NCI-H82 treated with DMSO at 0.1 percent for 48 hours (cell line): Measurements from ENCODE around the gene CORIN.

Source experiments
- DNase-seq: peaks from one replicate; lab custom pipeline; 2025; ENCODE audit not compliant: unreplicated experiment; lab: John Stamatoyannopoulos, UW

The CORIN gene, protein sequence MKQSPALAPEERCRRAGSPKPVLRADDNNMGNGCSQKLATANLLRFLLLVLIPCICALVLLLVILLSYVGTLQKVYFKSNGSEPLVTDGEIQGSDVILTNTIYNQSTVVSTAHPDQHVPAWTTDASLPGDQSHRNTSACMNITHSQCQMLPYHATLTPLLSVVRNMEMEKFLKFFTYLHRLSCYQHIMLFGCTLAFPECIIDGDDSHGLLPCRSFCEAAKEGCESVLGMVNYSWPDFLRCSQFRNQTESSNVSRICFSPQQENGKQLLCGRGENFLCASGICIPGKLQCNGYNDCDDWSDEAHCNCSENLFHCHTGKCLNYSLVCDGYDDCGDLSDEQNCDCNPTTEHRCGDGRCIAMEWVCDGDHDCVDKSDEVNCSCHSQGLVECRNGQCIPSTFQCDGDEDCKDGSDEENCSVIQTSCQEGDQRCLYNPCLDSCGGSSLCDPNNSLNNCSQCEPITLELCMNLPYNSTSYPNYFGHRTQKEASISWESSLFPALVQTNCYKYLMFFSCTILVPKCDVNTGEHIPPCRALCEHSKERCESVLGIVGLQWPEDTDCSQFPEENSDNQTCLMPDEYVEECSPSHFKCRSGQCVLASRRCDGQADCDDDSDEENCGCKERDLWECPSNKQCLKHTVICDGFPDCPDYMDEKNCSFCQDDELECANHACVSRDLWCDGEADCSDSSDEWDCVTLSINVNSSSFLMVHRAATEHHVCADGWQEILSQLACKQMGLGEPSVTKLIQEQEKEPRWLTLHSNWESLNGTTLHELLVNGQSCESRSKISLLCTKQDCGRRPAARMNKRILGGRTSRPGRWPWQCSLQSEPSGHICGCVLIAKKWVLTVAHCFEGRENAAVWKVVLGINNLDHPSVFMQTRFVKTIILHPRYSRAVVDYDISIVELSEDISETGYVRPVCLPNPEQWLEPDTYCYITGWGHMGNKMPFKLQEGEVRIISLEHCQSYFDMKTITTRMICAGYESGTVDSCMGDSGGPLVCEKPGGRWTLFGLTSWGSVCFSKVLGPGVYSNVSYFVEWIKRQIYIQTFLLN

GRCh38 chr4:47837908-47838294 lies at the start of gene CORIN:
Gene CORIN, minus strand, starts transcription at chr4:47838067. Its CDS starts 118 bp downstream, at chr4:47837949.
- DNase-seq, result no peak

- DNase-seq, result no peak
Observed at GRCh38 chr4:47882228-47882627, 44.4 kb upstream of the CORIN start.

DNA sequence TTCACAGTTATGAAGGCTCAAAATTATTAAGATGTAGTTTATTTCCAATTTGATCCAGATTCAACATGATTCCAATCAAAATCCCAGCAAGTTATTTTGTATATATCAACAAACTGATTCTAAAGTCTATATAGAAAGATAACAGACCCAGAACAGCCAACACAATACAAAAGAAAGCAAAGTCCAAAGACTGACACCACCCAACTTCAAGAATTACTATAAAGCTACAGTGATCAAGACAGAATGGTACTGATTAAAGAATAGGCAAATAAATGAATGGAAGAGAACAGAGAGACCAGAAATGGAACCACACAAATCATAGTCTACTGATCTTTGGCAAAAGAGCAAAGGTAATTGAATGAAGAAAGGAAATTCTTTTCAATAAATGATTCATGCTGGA lies 41.6 kb upstream of the CORIN start:
- no peak for DNase-seq

DNA sequence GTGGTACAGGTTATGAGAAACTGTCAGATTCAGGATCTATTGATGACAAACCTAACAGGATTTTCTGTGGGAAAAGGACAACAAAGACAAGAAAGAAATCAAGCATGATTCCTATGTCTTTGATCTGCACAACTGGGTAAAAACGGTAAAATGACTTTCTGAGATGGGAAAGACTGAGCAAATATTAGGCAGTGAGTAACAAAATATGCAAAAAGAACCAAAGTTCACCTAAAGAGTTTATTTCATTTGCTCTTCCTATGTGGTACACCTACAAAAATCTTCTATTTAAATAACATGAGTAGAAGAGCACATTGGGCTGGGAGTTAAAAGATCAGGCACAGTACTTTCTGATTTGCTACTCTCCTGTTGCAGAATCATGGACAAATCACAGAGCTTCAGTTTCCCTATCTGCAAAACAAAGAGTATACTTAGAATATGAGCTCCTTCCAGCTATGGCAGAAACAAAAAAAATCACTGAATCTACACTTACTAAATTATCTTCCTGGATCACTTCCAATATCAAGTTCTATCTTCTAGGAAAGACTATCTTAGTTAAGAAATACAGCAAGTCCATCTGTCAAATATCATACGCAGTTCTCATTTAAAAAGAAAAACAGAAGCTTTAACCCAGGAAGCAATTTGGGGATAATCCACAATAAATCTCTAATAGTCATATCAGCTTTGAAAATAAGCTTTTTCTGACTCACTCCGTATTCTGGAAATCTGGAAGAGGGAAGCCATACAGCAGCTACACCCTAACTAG lies 39.1 kb upstream of the CORIN start:
- no peak for DNase-seq

DNA sequence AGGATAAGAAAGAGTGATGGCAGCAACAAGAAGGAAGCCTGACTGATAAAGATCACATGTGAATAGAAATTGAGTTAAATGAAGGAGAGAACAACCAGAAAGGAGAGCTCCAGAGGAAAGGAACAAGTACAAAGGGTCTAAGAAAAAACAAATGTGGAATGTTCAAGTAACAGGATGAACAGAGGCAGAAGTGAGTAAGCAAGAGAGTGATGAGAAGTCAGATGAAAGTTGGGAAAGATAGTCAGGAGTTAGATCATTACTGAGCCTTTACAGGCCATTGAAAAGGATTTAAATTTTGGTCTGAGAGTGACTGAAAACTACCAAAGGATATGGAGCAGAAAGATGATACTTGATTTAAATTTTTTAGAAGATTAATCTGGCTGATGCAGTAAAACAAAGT lies 38.4 kb upstream of the CORIN start:
- DNase-seq, result no peak

GRCh38 chr4:47873877-47874541 lies 36.1 kb upstream of the CORIN start:
- no peak for DNase-seq

DNA sequence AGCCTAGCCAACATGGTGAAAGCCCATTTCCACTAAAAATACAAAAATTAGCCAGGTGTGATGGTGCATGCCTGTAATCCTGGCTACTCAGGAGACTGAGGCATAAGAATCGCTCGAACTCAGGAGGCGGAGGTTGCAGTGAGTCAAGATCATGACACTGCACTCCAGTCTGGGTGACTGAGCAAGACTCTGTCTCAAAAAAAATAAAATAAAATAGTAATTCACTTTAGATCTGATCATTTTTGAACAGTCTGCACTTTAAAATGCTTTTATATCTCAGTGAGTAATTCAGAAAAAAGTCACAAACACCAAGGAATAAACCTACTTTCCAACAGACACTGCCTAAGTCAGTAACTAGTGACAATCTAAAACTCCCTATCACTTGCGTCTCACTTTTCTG lies 25.6 kb upstream of the CORIN start:
- no peak for DNase-seq

DNA sequence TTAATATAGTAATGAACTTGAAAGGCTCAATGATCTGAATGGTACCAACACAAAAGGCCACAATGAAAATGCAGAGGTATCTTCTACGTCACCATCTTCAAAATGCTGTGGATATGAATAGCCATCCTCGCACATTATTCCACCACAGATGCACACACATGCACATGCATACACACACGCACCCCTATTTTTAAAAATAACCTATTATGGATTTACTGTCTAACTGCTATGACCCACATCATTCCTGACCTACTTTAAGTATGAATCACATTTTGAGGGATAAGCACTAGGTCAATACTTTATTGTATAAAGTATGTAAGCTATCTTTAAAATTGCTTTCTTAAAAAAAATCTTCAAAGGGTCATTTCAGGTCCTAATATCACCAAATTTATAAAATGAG lies 24.4 kb upstream of the CORIN start:
- no peak for DNase-seq

DNA sequence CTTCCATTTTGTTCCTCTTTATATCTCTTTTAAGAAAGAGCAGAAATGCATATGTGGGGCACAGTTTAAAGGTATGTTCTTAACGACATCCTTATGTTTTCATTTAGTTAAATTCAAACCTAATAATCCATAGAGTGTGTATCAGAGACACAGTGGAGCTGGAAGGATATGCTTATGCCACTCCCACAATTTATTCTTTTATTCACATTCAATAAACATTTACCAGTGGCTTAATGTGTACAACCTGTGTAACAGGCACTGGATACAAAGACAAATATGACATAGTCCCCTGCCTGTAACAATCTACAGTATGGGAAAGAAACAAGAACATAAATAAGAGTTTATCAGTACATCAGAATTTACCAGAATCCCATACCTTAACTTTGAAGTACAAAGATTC lies 22.4 kb upstream of the CORIN start:
- DNase-seq, result no peak

GRCh38 chr4:47858006-47858405 lies 20.1 kb upstream of the CORIN start:
- DNase-seq, result no peak

DNA sequence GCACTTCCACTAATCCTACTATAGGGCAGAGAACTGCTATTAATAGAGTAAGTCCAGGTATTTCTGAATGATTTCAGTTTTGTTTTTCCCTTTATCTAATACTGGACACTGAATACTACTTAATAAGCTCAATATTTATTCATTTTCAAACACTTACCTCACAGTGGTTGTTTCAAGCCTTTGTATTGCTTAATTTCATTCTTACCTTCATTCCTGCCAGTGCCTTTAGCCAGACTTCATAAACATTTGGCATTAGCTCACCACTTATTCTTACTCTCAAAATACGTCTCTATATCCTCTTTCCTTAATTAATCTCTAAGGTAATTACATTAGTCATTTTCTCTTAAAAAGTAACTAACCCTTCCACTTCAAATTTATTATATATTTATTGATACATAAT lies 18.8 kb upstream of the CORIN start:
- no peak for DNase-seq

- no peak for DNase-seq
Observed at GRCh38 chr4:47855350-47855749, 17.5 kb upstream of the CORIN start.

DNA sequence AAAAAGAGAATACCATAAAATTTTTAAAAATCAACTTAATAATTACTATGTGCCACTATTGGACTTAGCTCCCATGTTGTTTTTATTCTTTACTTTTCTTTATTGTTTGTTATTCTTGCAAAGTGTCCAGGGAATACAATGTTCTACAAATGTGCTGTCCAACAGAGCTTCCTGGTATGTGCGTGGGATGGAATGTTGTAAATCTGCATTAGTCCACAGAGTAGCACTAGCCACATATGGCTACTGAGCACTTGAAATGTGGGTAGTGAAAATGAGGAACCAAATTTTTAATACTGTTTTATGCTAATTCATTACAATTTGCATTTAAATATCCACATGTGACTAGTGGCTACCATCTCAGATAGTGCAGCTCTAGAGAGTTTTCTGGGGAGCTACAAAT lies 14.3 kb upstream of the CORIN start:
- no peak for DNase-seq

DNA sequence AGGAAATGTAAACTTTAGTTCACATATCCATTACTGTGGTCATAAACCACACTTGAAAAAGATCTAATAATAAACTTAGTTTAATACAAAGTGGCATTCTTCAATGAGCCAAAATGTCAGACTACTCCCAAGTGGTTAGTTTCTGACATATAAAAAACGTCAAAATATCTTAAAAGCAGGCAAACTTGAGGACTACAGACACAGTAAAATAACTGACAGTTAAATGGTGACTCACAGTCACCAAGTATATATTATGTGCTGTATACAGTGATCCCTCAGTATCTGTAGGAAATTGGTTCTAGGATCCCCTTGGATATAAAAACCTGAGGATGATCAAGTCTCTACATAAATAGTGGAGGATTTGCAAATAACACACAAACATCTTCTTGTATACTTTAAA lies 11.6 kb upstream of the CORIN start:
- DNase-seq, result no peak

- DNase-seq, result no peak
Observed at GRCh38 chr4:47848041-47848440, 10.2 kb upstream of the CORIN start.

GRCh38 chr4:47842985-47843384 lies 5.1 kb upstream of the CORIN start:
- DNase-seq, result no peak

GRCh38 chr4:47840291-47840690 lies 2.4 kb upstream of the CORIN start:
- no peak for DNase-seq

- DNase-seq, result no peak
Observed at GRCh38 chr4:47839259-47839658, 1.4 kb upstream of the CORIN start.

GRCh38 chr4:47838445-47838844 lies 578 bp upstream of the CORIN start:
- no peak for DNase-seq

GRCh38 chr4:47837094-47837907 lies 566 bp downstream of the CORIN start:
- no peak for DNase-seq
